Nephron progenitor cell (in vitro differentiated cells): Measurements from ENCODE around the gene RBM39.
A peak's percentile ranks its signal among the peaks of the same experiment; 100 is the strongest.
"Not testable (repeated sequence)": the region's sequence is repeated elsewhere in the genome, so short reads cannot be mapped to it uniquely, and the experiment has no call there.

ENCODE experiments used
- DNase-seq: peaks from one replicate; pipeline ENCODE4 v3.0.0; 2021
- H3K27ac Mint-ChIP-seq: 2 replicates; pipeline ENCODE4 v1.8.0; 2021; ENCODE audit warnings: mild to moderate bottlenecking, moderate library complexity, mixed read lengths
- H3K27me3 Mint-ChIP-seq: 2 replicates; pipeline ENCODE4 v1.8.0; 2021; ENCODE audit warnings: mild to moderate bottlenecking, low read depth, mixed read lengths; ENCODE audit not compliant: poor library complexity
- H3K36me3 Mint-ChIP-seq: 2 replicates; pipeline ENCODE4 v1.8.0; 2021; ENCODE audit warnings: low read depth, mixed read lengths
- H3K4me1 Mint-ChIP-seq: 2 replicates; pipeline ENCODE4 v1.8.0; 2021; ENCODE audit warnings: mixed read lengths
- H3K4me3 Mint-ChIP-seq: 2 replicates; pipeline ENCODE4 v1.8.0; 2021; ENCODE audit warnings: mild to moderate bottlenecking, moderate library complexity, mixed read lengths
- H3K9me3 Mint-ChIP-seq: 2 replicates; pipeline ENCODE4 v1.8.0; 2021; ENCODE audit warnings: mild to moderate bottlenecking, moderate library complexity, mixed read lengths
- TF ChIP-seq, protein P1 (sequence below): fragments of 200-600 bp; sonication (generic); IDR thresholded peaks from 2 replicates; pipeline ENCODE4 v1.5.0; 2021; ENCODE audit warnings: antibody characterized with exemption

The RBM39 gene

GRCh38 chr20:35716330-35716729, 25.7 kb downstream of the RBM39 start:
- TF ChIP-seq, protein P1, sequence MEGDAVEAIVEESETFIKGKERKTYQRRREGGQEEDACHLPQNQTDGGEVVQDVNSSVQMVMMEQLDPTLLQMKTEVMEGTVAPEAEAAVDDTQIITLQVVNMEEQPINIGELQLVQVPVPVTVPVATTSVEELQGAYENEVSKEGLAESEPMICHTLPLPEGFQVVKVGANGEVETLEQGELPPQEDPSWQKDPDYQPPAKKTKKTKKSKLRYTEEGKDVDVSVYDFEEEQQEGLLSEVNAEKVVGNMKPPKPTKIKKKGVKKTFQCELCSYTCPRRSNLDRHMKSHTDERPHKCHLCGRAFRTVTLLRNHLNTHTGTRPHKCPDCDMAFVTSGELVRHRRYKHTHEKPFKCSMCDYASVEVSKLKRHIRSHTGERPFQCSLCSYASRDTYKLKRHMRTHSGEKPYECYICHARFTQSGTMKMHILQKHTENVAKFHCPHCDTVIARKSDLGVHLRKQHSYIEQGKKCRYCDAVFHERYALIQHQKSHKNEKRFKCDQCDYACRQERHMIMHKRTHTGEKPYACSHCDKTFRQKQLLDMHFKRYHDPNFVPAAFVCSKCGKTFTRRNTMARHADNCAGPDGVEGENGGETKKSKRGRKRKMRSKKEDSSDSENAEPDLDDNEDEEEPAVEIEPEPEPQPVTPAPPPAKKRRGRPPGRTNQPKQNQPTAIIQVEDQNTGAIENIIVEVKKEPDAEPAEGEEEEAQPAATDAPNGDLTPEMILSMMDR: no peak
- DNase-seq: no peak
- H3K27me3 Mint-ChIP-seq: no peaks in the 10 kb centered on the region
- no peak overlapping the region for H3K4me3 Mint-ChIP-seq
- H3K27ac Mint-ChIP-seq: no peak overlapping the region
- H3K9me3 Mint-ChIP-seq: no peaks in the 10 kb centered on the region
- H3K36me3 Mint-ChIP-seq: peaks cover 76% of the 10 kb centered on the region
- no peaks in the 10 kb centered on the region for H3K4me1 Mint-ChIP-seq

- Mint-ChIP-seq H3K9me3 (no peaks in the 10 kb centered on the region), H3K27me3 (no peaks in the 10 kb centered on the region), H3K4me3 (no peak overlapping the region), H3K36me3 (peaks cover 78% of the 10 kb centered on the region), H3K27ac (no peak overlapping the region), H3K4me1 (no peaks in the 10 kb centered on the region)
- TF ChIP-seq, protein P1: no peak
- DNase-seq: no peak
Measured at GRCh38 chr20:35715652-35716051, 26.4 kb downstream of the RBM39 start.

- no peak overlapping the region for H3K27ac Mint-ChIP-seq
- peaks cover 70% of the 10 kb centered on the region for H3K36me3 Mint-ChIP-seq
- no peaks in the 10 kb centered on the region for H3K4me1 Mint-ChIP-seq
- H3K27me3 Mint-ChIP-seq: no peaks in the 10 kb centered on the region
- no peak for DNase-seq
- TF ChIP-seq, protein P1: no peak
- H3K9me3 Mint-ChIP-seq: no peaks in the 10 kb centered on the region
- H3K4me3 Mint-ChIP-seq: no peak overlapping the region
Measured at GRCh38 chr20:35714127-35714526, 27.9 kb downstream of the RBM39 start.

DNA sequence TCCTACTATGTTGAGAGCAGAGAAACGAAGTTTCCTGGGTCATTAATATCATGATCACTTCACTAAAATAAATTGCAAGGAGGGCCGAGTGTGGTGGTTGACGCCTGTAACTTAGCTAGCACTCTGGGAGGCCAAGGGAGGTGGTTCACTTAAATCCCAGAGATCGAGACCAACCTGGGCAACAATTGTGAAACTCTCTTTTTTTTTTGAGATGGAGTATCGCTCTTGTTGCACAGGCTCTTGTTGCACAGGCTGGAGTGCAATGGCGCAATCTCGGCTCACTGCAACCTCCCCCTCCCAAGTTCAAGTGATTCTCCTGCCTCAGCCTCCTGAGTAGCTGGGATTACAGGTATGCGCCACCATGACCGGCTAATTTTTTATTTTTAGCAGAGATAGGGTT, 28.9 kb downstream of the RBM39 start:
- not testable (repeated sequence) for H3K27ac Mint-ChIP-seq, H3K27me3 Mint-ChIP-seq, H3K4me3 Mint-ChIP-seq, H3K4me1 Mint-ChIP-seq, H3K9me3 Mint-ChIP-seq, DNase-seq
- H3K36me3 Mint-ChIP-seq: peaks cover 71% of the 10 kb centered on the region

GRCh38 chr20:35711588-35712209, 30.4 kb downstream of the RBM39 start:
- Mint-ChIP-seq H3K4me3 (no peak overlapping the region), H3K27ac (peak overlapping the region; percentile 86), H3K36me3 (peaks cover 65% of the 10 kb centered on the region), H3K27me3 (no peaks in the 10 kb centered on the region), H3K4me1 (no peaks in the 10 kb centered on the region), H3K9me3 (no peaks in the 10 kb centered on the region)
- TF ChIP-seq, protein P1: no peak
- DNase-seq: no peak

DNA sequence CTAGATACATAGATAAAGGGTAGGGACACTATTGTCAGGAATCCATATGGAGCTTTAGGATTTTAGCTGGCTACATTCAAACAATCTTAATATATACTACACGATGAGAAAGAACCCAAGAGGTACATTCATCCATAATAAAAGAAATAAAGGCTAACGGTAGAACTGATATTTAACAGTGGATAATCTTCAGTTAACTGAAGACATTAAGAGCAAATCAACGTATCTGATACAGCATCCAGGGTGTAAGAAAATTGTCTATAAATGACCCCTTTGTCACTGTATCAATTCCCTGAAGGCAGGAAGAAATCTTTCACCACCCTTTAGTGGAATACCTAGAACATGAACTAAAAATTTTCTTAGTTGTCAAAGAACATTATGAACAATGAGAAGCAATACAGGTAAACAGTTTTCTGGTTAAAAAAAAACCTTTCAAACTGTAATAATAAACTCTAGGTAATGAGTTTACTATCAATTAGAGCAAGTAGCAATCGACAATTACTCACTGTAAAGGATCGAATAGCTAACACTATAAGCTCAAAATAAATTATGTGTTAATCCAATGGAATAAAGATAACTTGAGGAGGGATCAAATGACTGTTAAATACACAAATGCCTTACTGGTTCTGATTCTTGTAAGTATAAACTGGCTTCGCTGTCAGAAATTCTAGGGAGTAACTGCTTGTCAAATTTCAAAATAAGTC, 31.0 kb downstream of the RBM39 start:
- no peak for DNase-seq
- no peaks in the 10 kb centered on the region for H3K9me3 Mint-ChIP-seq
- H3K36me3 Mint-ChIP-seq: peaks cover 66% of the 10 kb centered on the region
- no peaks in the 10 kb centered on the region for H3K27me3 Mint-ChIP-seq
- H3K4me1 Mint-ChIP-seq: no peaks in the 10 kb centered on the region
- H3K27ac Mint-ChIP-seq: peak overlapping the region; percentile 86
- TF ChIP-seq, protein P1: no peak
- H3K4me3 Mint-ChIP-seq: no peak overlapping the region
